WI38 (cell line): ENCODE results near the gene CNIH2.
A peak's percentile ranks its signal among the peaks of the same experiment; 100 is the strongest.

Source experiments
- H3K4me3 ChIP-seq: 2 replicates; pipeline ENCODE4 v1.5.1; 2011; ENCODE audit warnings: low read depth, mild to moderate bottlenecking, control low read depth, low read length
- CTCF ChIP-seq: IDR thresholded peaks from 2 replicates; pipeline ENCODE4 v1.5.1; 2012; ENCODE audit warnings: low read depth, mild to moderate bottlenecking, control low read depth, low read length

CNIH2 gene

GRCh38 chr11:66287889-66288670, 10.1 kb downstream of the CNIH2 start:
- peak overlapping the region; percentile 91 for H3K4me3 ChIP-seq
- TF ChIP-seq CTCF = no peak

DNA sequence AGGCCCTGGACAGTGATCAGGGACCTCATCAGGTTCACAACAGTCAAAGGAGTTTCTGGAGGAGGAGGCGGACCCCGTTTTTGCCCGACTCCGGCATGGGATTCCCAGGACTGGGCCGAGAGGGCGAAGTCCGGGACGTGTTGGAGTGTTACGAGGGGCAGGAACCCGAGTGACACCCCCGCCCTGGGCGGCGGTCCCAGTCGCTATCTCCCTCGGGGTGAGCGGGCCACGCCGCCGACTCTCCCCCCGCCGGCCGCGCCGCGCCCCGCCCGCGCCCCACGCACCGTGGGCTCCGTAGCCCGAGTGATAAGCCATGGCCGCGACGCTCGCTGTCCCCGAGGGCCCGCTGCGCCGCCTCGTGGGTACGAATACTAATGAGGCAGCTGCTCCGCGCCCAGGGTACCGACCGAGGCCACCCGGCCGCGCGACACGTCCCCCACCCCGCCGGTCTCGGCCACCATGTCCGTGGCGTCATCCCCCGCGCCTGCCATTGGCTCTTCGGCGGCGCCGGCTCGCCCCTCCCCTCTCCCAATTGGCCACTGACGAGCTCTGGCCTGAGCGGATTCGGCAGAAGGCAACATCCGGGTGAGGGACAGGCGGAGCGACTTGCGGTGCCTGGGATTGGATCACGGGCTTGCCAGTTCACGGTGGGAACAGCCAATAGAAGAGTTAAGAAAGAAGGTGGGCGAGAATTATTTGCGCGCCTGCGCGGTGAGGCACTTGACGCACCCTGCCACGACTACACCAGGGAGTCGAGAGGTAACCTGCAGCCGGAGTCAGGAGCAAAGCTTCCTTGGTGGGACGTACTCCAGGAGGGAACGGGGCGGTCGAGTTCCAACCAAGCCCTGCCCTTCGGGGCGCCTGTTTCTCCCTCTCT, 10.9 kb downstream of the CNIH2 start, which contains the start of gene YIF1A:
Gene YIF1A (minus strand): TSS at position 473 of the 877 bp plus-strand sequence. CDS start 158 bp downstream, at position 315.
- H3K4me3 ChIP-seq = peak within 1 kb of the TSS; percentile 91
- TF ChIP-seq CTCF = no peak

GRCh38 chr11:66289548-66290329, 11.8 kb downstream of the CNIH2 start:
- no peak for TF ChIP-seq CTCF
- peak overlapping the region; percentile 91 for H3K4me3 ChIP-seq

GRCh38 chr11:66290330-66290621, 12.3 kb downstream of the CNIH2 start:
- no peak overlapping the region; the same call in 1 of the 2 replicates for H3K4me3 ChIP-seq
- no peak for TF ChIP-seq CTCF

GRCh38 chr11:66291303-66291705, 13.3 kb downstream of the CNIH2 start:
- no peak overlapping the region for H3K4me3 ChIP-seq
- TF ChIP-seq CTCF = no peak

- H3K4me3 ChIP-seq = no peak within 1 kb of the TSS
- no peak for TF ChIP-seq CTCF
Measured at GRCh38 chr11:66291706-66292542, 13.9 kb downstream of the CNIH2 start, which contains the start of gene TMEM151A. Gene TMEM151A (plus strand): TSS chr11:66291894. CDS start chr11:66292014, 120 bp downstream.
